ENCODE measurements around the gene EPS15.

DNA sequence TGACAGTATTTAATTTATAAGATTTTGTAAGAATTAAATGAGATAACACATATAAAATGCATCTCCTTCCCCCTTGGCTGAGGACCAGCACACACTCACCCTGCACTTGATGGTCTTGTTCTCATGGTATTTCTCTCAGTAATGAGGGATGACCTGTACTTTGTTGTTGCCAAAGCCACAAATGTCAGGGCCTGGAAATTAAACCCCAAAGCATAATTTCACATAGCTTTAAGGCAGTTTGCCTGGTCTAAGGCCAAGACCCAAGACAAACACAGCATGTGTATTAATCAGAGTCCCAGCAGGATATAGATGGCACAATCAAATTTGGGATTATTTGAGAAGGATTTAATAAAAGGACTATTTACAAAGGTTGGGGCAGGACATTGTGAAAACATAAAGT lies 48.6 kb upstream of the EPS15 start:
- TF ChIP-seq, protein P1, sequence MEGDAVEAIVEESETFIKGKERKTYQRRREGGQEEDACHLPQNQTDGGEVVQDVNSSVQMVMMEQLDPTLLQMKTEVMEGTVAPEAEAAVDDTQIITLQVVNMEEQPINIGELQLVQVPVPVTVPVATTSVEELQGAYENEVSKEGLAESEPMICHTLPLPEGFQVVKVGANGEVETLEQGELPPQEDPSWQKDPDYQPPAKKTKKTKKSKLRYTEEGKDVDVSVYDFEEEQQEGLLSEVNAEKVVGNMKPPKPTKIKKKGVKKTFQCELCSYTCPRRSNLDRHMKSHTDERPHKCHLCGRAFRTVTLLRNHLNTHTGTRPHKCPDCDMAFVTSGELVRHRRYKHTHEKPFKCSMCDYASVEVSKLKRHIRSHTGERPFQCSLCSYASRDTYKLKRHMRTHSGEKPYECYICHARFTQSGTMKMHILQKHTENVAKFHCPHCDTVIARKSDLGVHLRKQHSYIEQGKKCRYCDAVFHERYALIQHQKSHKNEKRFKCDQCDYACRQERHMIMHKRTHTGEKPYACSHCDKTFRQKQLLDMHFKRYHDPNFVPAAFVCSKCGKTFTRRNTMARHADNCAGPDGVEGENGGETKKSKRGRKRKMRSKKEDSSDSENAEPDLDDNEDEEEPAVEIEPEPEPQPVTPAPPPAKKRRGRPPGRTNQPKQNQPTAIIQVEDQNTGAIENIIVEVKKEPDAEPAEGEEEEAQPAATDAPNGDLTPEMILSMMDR (IDR thresholded peaks at IDR 0.05): no peak
- no peak for TF ChIP-seq POLR2AphosphoS5 (IDR thresholded peaks at IDR 0.05)

Measured in gastroesophageal sphincter (tissue), 3 donors.